COR-L47 (cell line): Measurements from ENCODE around the gene TAF7.
"Not testable (repeated sequence)": the region's sequence is repeated elsewhere in the genome, so short reads cannot be mapped to it uniquely, and the experiment has no call there.

Experiments
- DNase-seq: peaks from one replicate; lab custom pipeline; 2025; lab: John Stamatoyannopoulos, UW

Gene TAF7

GRCh38 chr5:141338538-141339306 lies 18.1 kb upstream of the TAF7 start, which contains the start of gene PCDHGA2:
PCDHGA2 (plus strand) TSS chr5:141338760.
- peak; percentile 30 for DNase-seq

DNA sequence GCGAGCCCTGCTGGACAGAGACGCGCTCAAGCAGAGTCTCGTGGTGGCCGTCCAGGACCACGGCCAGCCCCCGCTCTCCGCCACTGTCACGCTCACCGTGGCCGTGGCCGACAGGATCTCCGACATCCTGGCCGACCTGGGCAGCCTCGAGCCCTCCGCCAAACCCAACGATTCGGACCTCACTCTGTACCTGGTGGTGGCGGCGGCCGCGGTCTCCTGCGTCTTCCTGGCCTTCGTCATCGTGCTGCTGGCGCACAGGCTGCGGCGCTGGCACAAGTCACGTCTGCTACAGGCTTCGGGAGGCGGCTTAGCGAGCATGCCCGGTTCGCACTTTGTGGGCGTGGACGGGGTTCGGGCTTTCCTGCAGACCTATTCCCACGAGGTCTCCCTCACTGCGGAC lies 12.0 kb upstream of the TAF7 start:
- DNase-seq: not testable (repeated sequence)

DNA sequence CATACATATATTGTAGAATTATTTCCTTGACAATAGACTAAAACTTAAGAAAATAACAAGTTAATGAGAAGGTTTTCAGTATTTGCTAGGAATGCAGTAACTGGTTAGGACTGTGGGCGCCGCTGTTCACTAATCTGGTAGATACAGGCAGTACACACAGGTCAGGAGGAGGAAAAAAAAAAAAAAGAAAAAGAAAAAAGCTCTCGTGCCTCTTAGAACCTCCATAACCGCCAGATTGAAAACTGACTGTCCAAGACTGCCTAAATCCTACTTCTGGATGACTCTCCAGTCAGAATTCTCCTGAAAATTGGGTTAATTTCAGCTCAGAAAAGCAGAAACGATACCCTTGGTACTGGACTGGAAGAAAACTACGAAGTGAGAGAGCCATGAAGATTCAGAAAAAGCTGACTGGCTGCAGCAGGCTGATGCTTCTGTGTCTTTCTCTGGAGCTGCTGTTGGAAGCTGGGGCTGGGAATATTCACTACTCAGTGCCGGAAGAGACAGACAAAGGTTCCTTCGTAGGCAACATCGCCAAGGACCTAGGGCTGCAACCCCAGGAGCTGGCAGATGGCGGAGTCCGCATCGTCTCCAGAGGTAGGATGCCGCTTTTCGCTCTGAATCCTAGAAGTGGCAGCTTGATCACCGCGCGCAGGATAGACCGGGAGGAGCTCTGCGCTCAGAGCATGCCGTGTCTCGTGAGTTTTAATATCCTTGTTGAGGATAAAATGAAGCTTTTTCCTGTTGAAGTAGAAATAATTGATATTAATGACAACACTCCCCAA lies 9.9 kb upstream of the TAF7 start, which contains the start of gene PCDHGA1:
Gene PCDHGA1 (plus strand): TSS at position 216 of the 782 bp plus-strand sequence.
- peak; percentile 17 for DNase-seq

GRCh38 chr5:141328231-141328630 lies 7.6 kb upstream of the TAF7 start:
- DNase-seq: no peak

- DNase-seq: peak; percentile 76
These were observed 5.7 kb upstream of the TAF7 start for GRCh38 chr5:141326088-141326854.

GRCh38 chr5:141322261-141322660 lies 1.7 kb upstream of the TAF7 start:
- DNase-seq: no peak

DNA sequence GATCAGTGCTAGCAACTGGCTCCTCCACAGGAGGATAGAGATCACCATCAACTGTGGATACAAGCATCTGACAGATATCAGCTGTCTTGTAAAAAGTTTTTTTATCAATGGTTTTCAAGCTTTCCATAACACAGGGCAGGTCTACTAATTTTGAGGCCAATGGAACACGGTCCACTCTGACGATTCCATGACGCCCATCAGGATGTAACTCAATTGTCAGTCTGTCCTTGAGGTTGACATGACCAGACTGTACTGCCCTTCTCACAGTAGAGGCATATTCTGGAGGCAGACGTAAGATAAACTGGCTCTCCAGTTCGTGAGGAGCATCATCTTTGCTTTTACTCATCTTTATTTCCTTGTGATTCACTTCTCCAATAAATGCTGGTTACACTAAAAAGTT lies 885 bp downstream of the TAF7 start:
- no peak for DNase-seq

- no peak for DNase-seq
These were observed 1.4 kb downstream of the TAF7 start for GRCh38 chr5:141319202-141319601.

GRCh38 chr5:141316963-141317362 lies 3.6 kb downstream of the TAF7 start:
- not testable (repeated sequence) for DNase-seq

DNA sequence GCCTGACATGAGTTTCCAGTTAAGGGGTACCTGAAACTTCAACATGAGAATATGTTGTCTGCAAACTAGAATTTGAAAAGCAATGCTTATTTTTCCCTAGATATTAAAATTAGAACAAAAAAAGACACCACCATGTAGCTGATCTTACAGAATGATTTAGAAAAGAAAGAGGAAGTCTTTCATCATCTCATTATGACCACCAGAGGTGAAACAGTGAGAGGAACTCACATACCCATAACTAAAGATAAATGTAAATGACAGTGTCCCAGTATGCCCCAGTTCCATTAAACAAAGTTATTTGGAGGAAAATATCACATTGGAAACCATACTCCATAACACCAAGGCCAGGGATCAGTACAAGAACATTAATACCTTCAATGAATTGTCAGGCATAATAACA lies 6.9 kb downstream of the TAF7 start:
- no peak for DNase-seq

GRCh38 chr5:141306630-141307029 lies 14.0 kb downstream of the TAF7 start:
- DNase-seq: no peak

DNA sequence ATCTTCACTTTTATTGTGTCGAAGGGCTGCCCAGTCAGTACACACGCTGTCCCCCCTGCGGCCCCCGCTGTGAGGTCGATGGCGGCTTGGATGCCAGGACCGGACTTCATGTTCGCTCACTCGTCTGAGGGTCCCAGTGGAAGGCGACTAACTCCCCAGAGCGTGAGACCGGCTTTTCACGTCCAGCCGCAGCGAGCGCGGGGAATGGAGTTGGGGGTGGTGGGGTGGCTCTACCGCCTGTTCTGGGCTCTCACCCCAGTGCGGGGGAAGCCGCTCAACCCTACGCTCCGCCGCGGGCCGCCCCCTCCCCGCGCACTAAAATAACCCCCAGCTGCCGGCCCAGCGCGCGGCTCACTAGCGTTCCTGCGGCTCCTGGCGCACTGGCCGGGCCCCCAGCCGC lies 16.8 kb downstream of the TAF7 start, which contains the start of gene SLC25A2:
Gene SLC25A2 (minus strand): TSS at position 294 of the 400 bp plus-strand sequence. CDS start 184 bp downstream, at position 110.
- DNase-seq: no peak

GRCh38 chr5:141298376-141298775 lies 22.2 kb downstream of the TAF7 start:
- no peak for DNase-seq

GRCh38 chr5:141272906-141273305 lies 47.7 kb downstream of the TAF7 start:
- DNase-seq: no peak

GRCh38 chr5:141269195-141269594 lies 51.4 kb downstream of the TAF7 start:
- no peak for DNase-seq
